Ovary (tissue), 3 donors: ENCODE data around the gene PCGF6.

ENCODE experiments used
- POLR2A ChIP-seq: fragments of 450-650 bp; IDR thresholded peaks from one replicate; pipeline ENCODE4 v1.6.1; 2017; ENCODE audit warnings: antibody characterized with exemption, mild to moderate bottlenecking, moderate library complexity
- TF ChIP-seq, protein P1 (sequence below), 3 donors: fragments of 450-650 bp in 2 of 3; fragments of 200-600 bp in 1 of 3; IDR thresholded peaks; one replicate each; pipeline versions ENCODE4 v1.5.1 to v1.8.0; 2016 to 2022; ENCODE audit warnings: antibody characterized with exemption in 3 of 3, mild to moderate bottlenecking in 1 of 3
- donor health status: DM: no; HTN: no; CAD: no.

DNA sequence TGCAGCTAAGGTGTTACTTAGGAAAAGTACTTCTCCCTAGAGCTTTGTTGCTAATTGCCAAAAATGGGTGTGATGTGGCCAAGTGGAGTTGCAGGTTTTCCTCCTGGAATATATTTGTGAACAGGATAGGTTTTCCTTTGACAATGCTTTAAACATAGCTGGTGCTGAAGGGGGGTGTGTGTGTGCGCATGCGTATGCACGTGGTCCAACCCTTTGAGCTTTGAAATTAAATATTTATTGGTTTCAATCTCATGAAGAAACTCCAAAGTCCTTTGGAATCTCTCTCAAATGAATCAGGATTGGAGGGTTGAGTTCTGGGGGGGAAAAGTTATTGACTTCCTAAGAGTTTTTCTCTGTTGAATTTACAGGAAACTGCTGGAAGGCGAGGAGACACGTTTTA lies 62.9 kb downstream of the PCGF6 start:
- TF ChIP-seq, protein P1, sequence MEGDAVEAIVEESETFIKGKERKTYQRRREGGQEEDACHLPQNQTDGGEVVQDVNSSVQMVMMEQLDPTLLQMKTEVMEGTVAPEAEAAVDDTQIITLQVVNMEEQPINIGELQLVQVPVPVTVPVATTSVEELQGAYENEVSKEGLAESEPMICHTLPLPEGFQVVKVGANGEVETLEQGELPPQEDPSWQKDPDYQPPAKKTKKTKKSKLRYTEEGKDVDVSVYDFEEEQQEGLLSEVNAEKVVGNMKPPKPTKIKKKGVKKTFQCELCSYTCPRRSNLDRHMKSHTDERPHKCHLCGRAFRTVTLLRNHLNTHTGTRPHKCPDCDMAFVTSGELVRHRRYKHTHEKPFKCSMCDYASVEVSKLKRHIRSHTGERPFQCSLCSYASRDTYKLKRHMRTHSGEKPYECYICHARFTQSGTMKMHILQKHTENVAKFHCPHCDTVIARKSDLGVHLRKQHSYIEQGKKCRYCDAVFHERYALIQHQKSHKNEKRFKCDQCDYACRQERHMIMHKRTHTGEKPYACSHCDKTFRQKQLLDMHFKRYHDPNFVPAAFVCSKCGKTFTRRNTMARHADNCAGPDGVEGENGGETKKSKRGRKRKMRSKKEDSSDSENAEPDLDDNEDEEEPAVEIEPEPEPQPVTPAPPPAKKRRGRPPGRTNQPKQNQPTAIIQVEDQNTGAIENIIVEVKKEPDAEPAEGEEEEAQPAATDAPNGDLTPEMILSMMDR (IDR thresholded peaks at IDR 0.05) = no peak
- TF ChIP-seq POLR2A = no peak
